Activated naive CD4-positive, alpha-beta T cell treated with anti-CD3 and anti-CD28 coated beads, Interleukin-2, amount 50 U/mL, for 24 hours (primary cell): ENCODE measurements around the gene LAMP2.

Source experiments
- H3K27ac Mint-ChIP-seq: one replicate; pipeline ENCODE4 v1.8.0; 2021; ENCODE audit warnings: mild to moderate bottlenecking, mixed read lengths
- H3K27me3 Mint-ChIP-seq: one replicate; pipeline ENCODE4 v1.8.0; 2021; ENCODE audit warnings: mixed read lengths
- H3K36me3 Mint-ChIP-seq: one replicate; pipeline ENCODE4 v1.8.0; 2021; ENCODE audit warnings: mixed read lengths
- H3K4me1 Mint-ChIP-seq: one replicate; pipeline ENCODE4 v1.8.0; 2021; ENCODE audit warnings: mixed read lengths
- H3K4me3 Mint-ChIP-seq: one replicate; pipeline ENCODE4 v1.8.0; 2021; ENCODE audit warnings: mild to moderate bottlenecking, mixed read lengths
- H3K9me3 Mint-ChIP-seq: one replicate; pipeline ENCODE4 v1.8.0; 2021; ENCODE audit warnings: mixed read lengths

LAMP2 gene

DNA sequence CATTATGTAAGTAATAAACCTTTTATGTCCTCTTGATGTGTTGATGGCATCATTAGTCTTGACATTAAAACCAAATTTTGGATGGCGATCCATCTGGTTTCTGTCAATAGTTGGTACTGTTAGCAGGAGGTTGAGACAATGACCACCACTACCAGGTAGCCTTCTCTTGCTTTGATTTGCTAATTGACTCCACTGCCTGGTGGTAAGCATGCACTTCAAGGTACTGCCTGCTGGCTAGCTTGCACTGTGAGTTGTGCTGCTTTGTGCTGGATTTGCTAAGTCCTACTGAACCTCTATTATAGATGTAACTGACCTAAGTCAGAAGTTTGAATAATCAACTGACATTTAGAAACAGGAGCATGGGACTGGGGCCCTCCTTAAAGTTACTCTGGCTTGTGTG is 60.9 kb downstream of the LAMP2 start:
- H3K27me3 Mint-ChIP-seq, result no peaks in the 10 kb centered on the region
- peaks cover 4% of the 10 kb centered on the region for H3K36me3 Mint-ChIP-seq
- H3K9me3 Mint-ChIP-seq, result peaks cover 4% of the 10 kb centered on the region
- no peaks in the 10 kb centered on the region for H3K4me1 Mint-ChIP-seq
- H3K4me3 Mint-ChIP-seq, result no peak overlapping the region
- H3K27ac Mint-ChIP-seq, result no peak overlapping the region

DNA sequence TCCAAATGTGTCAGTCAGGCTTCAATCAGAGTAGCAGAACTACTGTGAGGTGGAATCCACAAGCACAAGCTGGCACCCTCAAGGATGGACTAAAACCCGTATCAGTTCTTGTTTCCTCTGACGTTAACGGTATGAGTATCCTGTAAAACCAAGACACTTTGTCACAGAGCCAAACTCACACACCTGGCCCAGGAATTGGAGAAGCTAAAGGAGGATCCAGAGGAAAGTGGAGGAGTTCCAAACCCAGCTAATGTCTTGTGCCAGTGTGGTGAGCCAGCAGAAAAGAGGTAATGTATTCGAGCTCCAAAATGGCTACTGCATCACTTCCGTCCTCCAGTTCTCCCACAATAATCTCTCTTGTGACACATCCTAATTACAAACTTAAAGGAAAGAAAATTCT is 62.5 kb downstream of the LAMP2 start:
- Mint-ChIP-seq H3K27me3 (no peaks in the 10 kb centered on the region), H3K9me3 (peaks cover 4% of the 10 kb centered on the region), H3K36me3 (peaks cover 4% of the 10 kb centered on the region)

DNA sequence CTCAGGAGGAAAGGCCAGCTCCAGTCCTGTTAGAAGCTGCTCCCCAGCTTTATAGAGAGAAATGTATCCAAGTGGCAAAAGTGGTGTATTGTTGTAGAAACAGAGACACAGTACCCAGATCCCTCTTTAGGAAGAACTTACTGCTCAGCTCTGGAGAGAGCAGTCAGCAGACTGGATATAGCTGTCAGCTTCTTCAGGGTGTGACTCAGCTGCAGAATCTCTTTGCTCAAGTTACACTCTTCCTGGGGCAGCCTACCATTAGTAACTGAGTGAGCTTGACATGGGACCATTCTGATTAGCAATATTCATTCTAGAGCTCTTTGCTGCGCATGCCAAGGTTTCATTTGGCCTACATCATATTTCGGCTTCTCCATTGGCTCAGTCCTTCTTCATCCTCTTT is 66.7 kb downstream of the LAMP2 start:
- H3K9me3 Mint-ChIP-seq, result no peaks in the 10 kb centered on the region
- H3K36me3 Mint-ChIP-seq, result no peaks in the 10 kb centered on the region
- H3K27ac Mint-ChIP-seq, result no peak overlapping the region
- H3K4me3 Mint-ChIP-seq, result no peak overlapping the region
- H3K27me3 Mint-ChIP-seq, result no peaks in the 10 kb centered on the region
- H3K4me1 Mint-ChIP-seq, result peaks cover 3% of the 10 kb centered on the region

More for the DNA sequence above, 62.5 kb downstream of the LAMP2 start:
- no peaks in the 10 kb centered on the region for H3K4me1 Mint-ChIP-seq
- no peak overlapping the region for H3K4me3 Mint-ChIP-seq
- no peak overlapping the region for H3K27ac Mint-ChIP-seq

DNA sequence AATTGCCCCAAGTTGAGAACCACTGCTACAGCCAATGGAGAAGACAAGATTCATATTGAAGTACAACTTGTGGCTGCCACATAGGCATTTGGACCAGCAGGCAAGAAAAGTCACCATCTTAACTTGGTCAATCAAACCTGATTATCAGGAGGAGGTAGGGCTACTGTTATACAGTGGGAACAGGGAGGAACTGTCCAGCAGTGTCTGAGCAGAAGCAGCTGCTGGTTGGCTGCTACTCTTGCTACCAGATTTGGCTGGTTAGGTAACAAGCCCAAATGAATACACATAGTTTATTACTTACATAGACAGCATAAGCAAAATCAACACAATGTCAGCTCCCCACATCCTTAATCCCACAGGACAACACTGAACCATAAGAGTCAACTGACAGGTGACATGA is 67.8 kb downstream of the LAMP2 start:
- Mint-ChIP-seq H3K4me1 (peaks cover 3% of the 10 kb centered on the region), H3K9me3 (no peaks in the 10 kb centered on the region), H3K36me3 (no peaks in the 10 kb centered on the region), H3K4me3 (no peak overlapping the region), H3K27me3 (no peaks in the 10 kb centered on the region), H3K27ac (no peak overlapping the region)

DNA sequence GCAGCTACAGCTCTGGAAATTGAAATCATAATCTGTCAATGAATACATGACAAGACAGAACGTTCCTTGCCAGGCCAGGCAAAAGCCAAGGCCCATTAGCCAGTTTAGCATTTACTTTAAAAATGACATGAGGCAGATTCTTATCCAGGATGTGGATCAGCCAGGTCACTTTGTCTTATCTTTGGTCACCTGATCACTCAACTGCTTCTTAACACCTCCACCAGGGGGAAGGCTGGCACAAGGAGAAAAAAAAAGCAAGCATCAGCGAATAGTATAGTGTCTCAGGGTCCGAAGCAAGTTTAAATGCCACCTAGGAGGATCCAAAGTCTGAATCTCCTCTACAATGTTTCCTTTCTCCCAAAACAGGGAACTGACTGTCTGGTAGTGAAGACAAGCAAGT is 88.4 kb downstream of the LAMP2 start:
- no peaks in the 10 kb centered on the region for H3K27me3 Mint-ChIP-seq
- H3K9me3 Mint-ChIP-seq, result no peaks in the 10 kb centered on the region
- H3K4me3 Mint-ChIP-seq, result no peak overlapping the region
- no peaks in the 10 kb centered on the region for H3K36me3 Mint-ChIP-seq
- H3K4me1 Mint-ChIP-seq, result peaks cover 5% of the 10 kb centered on the region
- H3K27ac Mint-ChIP-seq, result no peak overlapping the region

DNA sequence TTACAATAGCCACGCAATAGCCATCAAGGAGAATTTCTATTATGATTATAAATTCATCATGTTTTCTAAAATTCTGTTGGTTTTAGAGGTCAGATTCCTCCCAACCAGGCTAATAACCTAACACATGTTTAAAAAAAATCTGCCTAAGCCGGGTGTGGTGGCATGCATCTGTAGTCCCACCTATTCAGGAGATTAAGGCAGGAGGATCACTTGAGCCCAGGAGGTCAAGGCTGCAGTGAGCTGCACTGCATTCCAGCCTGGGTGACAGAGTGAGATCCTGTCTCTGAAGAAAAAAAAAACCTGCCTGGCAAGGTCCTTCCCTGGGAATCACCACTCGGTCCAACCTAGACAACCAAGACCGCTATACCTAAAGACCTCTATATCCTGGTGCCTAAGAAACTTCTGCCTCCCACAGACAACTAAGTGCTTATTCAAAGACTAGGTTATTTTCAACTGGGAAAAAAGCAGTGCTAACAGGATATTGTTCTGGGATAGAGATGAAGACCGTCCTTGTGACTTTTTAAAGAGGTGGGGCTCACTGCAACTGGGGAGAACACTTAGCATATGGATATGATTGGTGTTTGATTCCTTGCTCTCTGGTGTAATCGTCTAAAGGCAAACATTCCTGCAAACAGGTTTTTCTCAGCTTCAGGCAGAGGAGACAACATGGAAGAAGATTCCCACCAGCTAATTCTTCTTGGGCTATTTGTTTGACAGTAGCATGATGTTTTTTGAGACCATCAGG is 89.0 kb downstream of the LAMP2 start:
- Mint-ChIP-seq H3K36me3 (no peaks in the 10 kb centered on the region), H3K27me3 (no peaks in the 10 kb centered on the region), H3K4me1 (peaks cover 5% of the 10 kb centered on the region), H3K27ac (no peak overlapping the region), H3K9me3 (no peaks in the 10 kb centered on the region), H3K4me3 (no peak overlapping the region)

DNA sequence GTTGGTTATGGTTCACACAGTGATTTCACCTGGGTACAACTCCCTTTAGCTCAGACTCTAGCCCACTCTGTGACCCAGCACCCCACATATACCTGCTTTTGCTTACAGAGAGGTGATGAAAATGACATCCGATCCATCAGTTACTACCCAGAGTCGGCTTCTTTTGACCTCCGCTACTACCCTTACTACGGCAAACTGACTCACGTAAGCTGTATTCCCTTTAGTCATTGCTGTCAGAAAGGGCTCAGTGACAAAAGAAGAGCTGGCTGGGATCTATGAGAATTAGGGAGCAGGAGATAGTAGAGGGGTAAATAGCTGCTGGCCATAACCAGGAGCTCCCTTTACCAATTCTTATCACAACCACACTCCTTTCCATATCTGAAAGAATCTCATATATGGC is 90.5 kb downstream of the LAMP2 start:
- no peak overlapping the region for H3K4me3 Mint-ChIP-seq
- no peaks in the 10 kb centered on the region for H3K27me3 Mint-ChIP-seq
- H3K9me3 Mint-ChIP-seq, result no peaks in the 10 kb centered on the region
- peaks cover 5% of the 10 kb centered on the region for H3K4me1 Mint-ChIP-seq
- no peak overlapping the region for H3K27ac Mint-ChIP-seq
- H3K36me3 Mint-ChIP-seq, result no peaks in the 10 kb centered on the region
